Hematopoietic multipotent progenitor cell treated with erythropoietin and hydrocortisone succinate and interleukin-3 and kit ligand, for 4 days (in vitro differentiated cells): ENCODE data around the gene MRPS11.
"Not testable (repeated sequence)": the region's sequence is repeated elsewhere in the genome, so short reads cannot be mapped to it uniquely, and the experiment has no call there.

ENCODE experiments used
- DNase-seq: peaks from one replicate; pipeline ENCODE4 v3.0.0-alpha.2; 2015

Gene MRPS11

DNA sequence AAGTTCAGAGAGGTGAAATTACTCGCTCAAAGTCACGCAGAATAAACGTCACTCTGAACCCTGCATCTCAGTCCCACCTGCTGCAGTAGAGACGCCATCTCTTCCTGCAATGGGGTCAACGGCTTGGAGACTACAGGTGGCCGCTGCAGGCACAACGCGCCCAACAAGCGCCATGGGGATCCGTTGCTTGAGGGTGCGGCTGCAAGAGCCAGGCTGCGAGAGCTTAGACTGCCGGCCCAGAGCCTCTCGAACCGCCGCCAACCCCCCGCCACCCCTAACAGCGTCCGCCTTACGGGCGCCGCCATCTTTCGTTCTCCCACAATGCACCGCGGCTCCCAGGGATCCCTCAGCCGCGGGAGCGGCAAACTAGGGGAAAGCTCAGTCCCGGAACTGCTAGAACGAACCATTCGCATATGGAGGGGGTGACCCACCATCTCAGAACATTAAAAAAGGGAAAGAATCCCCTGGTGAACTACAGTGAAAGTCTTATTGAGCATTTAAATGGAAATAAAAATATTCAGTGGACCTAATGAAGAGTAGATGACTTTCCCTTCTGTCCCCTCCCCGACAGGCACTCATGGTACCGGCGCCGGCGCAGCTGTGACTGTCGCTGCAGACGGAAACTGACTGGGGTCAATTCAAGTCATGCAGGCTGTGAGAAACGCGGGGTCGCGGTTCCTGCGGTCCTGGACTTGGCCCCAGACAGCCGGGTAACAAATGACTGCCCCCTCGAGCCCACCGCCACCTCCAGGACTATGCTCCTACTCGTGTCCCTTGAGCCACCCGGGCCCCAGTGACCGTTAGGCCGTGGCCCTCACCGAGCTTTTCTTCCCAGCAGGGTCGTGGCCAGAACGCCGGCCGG is at the start of gene MRPS11, which contains the start of gene MRPL46:
TSS of gene MRPS11 (plus strand) at position 636 of the 862 bp plus-strand sequence. CDS start at position 646, 10 bp downstream.
TSS of gene MRPL46 (minus strand) at position 316 of the 862 bp plus-strand sequence. CDS start at position 305, 11 bp downstream.
- DNase-seq = peak; percentile 96

DNA sequence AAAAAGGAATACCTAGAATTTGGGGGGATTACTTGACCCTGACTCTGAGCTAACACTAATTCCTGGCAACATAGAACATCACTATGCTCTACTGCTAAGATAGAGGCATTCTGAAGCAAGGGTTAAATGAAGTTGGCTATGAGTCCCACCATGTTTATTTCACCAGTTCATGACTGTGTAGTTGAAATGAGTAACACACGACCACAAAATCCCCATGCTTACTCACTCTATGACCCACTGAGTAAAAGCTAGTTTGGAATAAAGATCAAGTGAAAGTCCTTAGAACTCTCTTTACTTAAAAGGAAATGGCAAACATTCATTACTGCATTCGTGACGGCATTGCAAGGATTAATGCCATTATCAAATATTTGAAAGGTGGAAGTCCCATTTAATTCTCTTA is 47.7 kb upstream of the MRPS11 start:
- DNase-seq = no peak

DNA sequence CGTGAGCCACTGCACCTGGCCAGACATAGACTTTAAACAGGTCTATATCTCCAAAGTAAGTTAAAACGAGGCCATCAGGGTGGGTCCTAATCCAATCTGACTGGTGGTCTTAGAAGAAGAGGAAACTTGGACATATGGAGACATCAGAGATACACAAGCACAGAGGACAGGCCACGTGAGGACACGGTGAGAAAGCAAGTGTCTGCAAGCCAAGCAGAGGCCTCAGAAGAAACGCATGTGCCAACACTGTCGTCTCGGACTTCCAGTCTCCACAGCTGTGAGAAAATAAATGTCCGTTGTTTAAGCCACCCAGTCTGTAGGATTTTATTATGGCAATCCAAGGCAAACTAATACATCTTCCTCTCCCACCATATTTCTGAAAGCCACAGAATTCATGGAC is 44.2 kb upstream of the MRPS11 start:
- DNase-seq = no peak

DNA sequence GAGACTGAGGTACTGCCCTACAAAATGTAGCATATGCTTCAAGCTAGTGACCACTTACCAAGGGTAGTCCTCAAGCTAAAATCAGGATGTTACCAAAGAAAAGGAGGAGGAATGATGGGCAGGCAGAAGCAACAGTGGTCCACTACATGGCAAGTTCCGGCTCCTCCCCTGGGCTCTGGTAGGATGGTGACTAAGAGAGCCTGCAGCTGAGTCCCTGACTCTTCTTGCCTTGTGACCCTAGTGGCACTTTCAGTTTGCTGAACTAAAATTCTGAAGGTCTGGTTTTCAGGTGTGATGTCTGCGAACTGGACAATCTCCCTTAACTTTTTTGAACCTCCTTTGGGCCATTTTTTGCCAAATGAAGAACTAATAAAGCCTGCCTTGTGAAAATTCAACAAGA is 41.2 kb upstream of the MRPS11 start:
- DNase-seq = no peak

DNA sequence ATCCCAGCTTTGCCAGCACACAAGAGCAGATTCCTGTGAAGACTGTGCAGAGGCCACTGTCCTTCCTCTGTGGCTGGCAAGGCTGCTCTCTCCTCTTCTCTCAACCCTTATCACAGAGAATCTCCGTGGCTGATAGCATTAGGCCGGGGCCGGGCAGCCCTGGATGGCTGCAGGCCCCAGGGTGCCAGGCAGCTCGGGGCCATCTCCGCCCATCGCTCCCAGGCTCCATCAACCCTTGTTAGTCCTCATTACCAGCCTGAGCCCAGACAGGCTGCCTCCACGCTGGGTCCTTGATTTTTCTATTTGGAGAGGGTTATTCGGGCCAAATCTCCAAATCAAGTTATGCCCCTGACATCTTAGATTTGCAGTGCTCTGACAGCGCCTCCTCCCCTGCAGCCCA is 39.5 kb upstream of the MRPS11 start:
- DNase-seq = no peak

DNA sequence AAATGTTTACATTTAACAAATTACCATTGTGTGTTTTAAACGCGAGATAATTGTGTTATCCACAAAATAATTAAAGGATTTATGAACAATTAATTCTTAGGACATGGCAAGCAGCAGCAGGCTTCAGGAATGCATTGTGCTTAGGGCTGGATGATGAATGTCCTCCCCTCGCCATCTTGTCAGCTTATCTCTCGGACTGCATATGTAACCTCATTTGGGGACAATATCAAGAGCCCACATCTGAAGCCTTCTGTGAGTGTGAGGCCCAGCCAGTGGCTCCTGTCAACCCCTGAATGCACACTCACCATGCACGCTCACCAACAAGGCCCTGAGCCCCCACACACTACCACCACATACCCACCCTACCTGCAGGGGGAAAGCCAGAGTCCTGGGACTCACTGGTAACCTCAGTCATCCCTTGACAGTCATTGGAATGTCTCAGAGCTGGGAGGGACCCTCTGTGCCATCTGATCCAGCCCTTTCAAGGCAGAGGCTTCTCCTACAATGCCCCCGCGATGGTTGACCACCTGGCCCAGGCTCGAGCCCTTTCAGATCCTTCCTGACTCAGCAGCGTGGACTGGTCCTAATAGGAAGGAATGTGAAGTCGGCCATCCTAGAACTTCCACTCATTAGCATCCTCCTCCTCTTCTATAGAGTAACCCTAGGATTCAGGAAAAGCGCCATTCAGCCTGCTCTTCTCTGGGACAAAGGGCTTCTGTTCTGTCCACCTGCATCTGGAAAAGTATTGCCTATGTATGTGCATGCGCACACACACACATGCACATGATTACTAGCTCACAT is 38.5 kb upstream of the MRPS11 start:
- DNase-seq = no peak

DNA sequence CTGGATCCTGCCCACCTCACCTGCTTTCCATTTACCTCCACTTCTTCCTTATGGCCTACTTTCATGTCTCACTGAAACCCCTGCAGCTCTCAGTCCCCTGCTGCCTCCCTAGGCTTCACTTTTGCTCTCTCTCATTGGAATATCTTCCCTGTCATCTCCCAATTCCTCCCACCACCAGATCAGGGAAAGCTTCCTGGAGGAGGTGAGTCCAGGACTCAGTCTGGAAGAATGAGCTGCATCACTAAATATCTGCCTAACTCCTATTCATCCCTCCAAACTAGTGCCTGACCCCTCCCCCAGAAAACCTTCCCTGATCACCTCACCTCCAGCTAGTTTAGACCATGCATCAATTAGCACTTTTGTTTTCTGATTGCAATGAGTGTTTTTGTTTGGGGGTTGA is 37.5 kb upstream of the MRPS11 start:
- DNase-seq = no peak

DNA sequence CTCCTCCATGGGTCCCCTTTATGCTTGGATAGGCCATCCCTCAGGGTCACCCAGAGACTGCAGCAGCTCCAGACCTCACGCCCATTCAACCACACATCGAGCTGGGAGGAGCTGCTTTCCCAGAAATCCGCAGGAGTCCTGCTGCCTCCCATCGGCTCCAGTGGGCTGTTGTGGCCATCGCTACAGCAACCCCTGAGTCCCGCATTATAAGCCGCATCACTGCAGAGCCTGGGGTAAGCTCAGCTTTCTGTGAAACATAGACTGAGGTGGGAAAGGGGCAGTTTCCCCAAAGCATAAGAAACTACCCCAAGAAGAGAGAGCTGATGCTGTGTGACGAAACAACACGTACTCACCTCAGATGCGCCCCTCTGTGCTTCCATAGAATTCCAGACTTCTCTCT is 36.1 kb upstream of the MRPS11 start:
- DNase-seq = no peak

DNA sequence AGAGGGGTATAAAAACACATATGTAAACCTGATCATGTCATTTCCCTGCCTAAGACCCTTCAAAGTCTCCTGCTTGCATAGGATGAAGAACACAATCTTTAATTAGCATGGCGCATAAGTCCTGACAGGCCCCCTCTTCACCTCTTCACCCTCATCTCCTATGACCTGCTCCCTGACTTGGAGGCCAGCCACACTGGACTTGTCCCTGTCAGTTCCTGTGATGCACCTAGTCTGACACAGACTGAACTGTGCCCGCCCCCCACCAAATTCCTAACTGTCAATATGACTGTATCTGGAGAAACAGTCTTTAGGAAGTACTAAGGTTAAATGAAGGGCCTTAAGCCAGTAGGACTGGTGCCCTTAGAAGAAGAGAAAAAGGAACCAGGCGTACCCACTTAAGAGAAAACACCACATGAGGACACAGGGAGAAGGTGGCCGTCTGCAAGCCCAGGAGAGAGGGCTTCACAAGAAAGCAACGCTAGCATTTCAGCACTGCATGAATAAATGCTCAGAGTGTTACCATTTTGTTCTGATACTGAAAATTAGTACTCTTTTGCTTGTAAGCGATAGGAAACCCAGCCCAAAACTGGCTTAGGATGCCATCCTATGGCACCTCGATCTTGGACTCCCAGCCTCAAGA is 34.3 kb upstream of the MRPS11 start:
- no peak for DNase-seq

DNA sequence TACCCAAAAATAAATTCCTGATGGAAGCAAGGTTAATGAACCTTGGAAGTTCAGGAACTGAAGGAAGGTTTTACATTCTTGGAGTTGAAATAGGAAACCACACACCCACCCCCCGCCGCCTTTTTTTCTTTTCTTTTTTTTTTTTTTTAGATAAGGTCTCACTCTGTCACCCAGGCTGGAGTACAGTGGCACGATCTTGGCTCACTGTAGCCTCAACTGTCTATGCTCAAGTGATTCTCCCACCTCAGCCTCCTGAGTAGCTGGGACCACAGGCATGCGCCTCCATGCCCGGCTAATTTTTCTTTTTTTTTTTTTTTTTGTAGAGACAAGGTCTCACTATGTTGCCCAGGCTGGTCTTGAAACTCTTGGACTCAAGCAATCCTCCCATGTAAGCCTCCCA is 33.4 kb upstream of the MRPS11 start:
- DNase-seq = not testable (repeated sequence)

DNA sequence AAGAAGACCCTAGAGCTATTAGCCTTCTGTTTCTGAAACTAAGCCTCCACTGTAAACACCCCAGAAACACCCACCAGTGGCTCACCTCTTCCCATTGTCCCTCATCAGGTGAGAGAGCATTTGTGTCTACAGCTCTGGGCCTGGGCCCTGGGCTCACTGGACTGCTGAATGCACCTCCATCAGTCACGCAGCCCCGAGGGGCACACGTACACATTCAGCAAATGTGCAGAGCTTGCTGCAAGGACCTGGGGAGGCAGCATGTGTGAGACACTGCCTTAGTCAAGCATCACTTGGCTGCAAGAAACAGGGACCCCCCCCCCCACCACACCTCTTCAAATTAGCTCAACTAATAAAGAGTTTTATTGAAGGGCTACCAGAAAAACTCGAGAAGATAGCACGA is 29.3 kb upstream of the MRPS11 start:
- no peak for DNase-seq

DNA sequence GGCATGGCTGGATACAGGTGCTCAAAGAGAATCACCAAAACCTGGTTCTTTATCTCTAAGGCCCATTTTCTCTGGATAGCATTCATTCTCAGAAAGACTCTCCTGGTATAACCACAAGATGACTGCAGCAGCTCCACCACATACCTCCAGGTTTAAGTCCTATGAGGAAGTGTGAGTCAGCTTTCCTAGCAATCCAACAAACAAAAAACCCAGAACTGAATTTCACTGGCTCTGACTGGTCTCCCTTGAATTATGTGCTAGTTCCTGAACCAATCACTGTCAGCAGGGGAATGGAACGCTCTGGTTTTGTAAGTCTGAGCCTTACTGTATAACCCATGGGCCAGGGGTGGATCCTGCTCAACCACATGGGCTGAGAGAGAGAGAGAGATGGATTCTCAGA is 27.5 kb upstream of the MRPS11 start:
- DNase-seq = peak; percentile 7

DNA sequence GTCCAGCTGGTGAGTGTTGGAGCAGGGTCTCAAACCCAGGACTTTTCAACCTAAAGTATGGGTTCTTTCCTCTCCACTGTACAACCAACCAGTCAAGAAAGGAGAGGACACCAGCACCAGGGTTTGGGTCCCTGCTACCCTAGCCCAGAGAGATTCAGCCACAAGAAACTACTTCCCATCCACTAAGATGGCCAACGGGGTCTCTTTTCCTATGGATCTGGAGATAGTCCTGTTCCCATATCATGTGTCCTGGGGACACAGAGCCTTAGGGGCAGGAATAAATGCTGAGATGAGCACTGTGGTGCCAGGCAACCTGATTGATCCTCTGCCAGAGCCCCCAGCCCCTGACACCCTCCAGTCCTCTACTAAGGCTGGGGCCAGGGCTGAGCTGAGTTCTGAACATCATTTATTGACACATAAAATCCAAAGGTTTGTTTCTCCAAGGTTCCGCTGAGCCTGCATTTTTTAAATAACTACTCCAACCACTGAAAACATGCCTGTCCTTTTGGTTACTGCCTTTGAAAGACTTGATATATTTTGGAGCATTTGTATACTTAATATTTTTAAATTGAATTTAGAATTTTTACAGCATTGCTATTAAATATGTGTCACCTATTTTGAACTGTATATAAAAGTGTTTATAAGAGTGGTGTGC is 26.3 kb upstream of the MRPS11 start:
- DNase-seq = no peak

DNA sequence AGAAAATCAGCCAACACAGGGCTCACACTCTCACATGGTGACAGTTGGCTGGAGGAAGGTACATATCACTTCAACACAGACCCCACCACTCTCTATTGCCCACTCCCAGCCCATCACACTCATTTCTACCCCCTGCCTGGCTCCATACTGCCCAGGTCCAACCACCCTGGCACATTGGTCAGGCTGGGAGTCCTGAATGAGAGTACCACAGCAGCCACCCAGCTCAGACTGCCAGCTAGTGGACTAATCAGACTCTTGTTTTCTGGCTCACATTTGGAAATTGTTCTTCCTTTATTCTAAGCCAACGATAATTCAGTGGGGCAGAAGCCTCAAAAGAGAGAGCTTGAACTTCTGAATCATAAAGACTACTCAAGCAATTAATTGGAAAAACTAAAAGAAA is 20.3 kb upstream of the MRPS11 start:
- DNase-seq = no peak

DNA sequence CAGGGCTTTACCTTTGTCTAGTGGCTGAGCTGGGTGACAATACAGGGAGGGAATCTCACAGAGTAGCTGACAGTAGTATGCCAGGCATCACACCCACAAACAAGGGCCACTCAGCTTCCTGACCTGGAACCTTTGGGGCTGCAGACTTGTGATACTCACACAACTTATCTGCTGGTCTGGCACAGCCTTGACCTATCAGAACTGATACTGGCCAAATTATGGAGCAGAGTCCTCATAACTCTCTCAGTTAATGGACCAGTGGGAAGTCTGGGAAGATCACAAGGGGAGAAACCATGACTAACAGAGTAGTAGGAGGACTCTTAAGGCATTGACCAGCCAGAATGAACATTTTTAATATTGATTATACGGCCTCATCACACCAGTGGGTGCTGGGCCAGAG is 19.8 kb upstream of the MRPS11 start:
- no peak for DNase-seq

DNA sequence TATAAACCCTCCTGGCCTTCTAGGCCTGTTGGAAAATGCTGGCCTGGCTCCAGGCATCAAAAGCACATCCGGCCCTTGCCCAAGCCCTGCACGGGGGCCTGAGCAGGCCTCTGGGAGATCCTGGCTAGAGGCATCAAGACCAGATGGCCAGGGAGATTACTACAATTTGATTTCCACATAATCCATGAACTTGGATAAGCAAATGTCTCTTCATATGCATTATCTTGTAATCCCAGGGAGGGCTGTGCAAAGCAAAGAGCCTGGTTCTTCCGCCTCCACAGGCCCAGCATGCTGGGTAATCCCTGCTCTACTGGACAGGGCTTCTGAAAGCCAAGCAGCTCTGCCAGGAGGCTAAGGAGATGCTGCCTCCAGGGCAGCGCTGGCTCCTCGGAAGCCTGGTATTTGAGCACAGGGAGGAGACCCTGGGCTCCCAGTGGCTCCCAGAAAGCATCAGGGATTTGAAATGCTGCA is 18.5 kb upstream of the MRPS11 start:
- no peak for DNase-seq

DNA sequence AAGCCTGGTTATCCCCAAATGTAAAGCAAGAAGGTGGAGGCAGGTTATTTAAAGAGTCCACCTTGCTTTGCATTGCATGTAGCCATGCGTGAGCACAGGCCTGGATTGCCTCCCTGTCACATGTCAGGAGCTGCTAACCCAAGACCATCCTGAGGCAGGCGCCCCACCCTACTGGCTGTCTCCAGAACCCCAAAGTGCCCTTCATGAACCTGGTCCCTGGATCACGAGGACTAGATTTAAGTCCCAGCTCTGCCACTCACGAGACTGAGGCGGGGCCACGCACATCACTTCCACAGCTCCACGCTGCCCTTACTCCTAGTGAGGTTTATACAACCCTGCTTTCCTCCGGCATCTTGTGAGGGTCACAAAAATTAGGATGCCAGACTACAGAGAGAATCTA is 17.9 kb upstream of the MRPS11 start:
- no peak for DNase-seq

DNA sequence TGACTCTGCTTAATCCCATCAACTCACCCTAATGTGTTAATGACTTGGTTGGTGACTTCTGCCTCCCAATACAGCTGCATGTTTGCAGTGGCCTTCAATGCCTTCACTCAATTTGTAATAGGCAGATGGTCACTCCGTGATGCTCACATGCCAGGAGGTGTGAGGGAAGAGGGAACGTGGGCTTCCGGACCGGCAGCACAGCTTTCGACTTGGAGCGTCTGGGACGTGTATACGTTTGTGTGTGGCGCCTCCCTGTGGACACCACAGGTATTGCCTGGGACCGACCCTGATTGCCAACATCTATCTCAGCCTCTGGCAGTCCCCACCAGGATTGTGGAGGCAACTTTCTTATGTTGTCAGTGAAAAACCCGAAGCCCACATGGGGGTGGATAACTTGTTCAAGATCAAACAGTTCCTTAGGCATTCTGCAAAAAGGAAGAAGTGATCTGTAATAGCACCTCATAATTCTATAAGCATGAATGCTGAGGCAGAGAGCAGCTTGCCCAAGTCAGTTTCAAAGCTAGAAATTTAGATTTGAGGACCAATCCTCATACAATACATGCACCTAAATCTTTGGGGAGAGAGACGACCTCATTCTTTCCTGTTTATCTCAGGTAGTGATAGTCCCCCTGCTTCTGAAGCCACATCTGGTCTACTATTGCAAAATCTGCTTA is 17.2 kb upstream of the MRPS11 start:
- DNase-seq = peak; percentile 83

DNA sequence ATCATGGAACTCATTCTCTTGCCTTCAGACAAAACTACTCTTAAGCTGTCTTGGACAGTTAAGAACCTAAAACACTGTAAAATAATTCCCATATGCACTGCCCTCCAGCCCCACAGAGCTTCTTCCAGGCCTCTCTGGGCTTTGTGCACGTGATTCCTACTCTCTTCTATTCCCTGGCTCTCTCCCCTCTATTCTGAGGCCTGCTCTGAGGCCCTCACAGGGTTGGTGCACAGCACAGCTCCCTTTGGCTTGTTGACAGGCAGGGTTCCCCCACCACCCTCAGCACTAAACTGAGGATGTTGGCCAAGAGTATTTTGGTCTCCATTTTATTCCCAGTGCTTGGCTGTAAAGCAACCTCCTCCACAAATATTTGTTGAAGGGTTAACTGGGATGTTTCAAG is 13.9 kb upstream of the MRPS11 start:
- no peak for DNase-seq

DNA sequence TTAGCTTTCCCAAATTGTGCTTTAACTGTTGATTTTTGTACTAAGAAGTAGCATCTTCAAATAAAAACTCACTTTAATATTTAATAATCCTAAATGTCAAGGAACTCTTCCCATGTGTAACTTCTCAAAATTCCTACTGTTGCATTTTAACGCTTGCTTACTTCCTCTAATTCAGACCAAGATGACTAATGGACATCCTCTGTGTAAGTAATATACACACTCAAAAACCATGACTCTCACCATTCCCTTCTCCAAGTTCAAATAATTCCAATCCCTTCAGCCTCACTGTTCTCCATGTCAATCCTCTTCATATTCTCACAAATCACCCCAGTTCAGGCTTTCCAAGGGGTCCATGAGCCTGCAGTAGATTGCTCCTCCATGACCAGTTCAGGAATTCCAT is 13.3 kb upstream of the MRPS11 start:
- no peak for DNase-seq

DNA sequence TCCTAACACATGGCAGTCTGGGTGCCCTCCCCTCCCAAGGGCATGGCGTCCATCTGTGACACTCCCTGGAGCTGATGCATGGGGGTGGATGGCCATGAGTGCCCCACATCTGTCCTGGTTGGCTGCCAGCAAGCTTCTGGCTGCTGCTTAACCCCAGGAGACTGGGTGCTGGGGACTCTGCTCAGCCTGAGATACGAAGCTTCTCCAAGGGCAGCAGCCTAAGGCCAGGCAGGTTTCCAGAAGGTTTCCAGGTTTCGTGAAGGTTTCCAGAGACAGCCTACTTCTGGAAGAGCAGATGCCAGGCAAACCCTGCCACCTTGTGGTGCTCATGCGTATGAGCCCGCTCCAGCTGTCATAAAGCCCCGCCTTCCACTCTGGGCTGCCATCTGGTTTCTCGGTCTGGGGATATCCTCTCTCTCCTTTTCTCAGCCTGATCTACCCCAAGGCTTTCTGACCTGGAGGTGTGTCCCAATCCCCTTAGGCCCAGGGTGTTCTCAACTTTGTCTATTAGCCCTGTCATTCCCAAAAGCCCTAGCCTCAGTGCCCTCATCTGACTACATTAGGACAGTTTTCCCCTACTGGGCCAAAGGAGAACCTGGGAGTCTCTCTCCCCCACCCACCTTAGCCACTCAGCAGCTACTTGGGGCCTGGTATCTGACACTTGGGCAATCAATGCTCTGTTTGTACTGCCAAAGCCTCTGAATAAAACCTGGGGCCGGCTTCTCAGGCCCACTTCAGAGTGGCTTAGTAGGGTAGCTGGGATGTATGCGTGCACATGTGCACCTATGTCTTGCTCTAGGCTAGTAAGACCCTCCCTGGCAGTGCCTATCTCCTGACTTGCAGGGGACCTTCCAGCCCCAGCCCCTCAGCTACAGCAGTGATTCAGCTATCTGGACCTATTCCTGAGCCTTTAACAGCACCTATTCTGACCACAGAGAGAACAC is 12.4 kb upstream of the MRPS11 start:
- peak; percentile 87 for DNase-seq
